Ovary (tissue), 10 donors: Measurements from ENCODE around the gene ZNF525. TPM values are rescaled to one million over a fixed set of nuclear protein-coding genes. Genes with fewer than 3 reads are reported as not detected.

Experiments
- DNase-seq, 5 donors: peaks; one replicate each; pipeline ENCODE4 v3.0.0-alpha.2; 2019 to 2020
- H3K27ac ChIP-seq, 2 donors: fragments of 200-600 bp; one replicate each; pipeline versions ENCODE4 v1.5.1 to v1.8.0; 2019 to 2022
- H3K27me3 ChIP-seq: fragments of 200-600 bp; one replicate; pipeline ENCODE4 v1.8.0; 2022
- H3K36me3 ChIP-seq: fragments of 200-600 bp; sonication (generic); one replicate; pipeline ENCODE4 v1.5.1; 2019
- H3K4me1 ChIP-seq: one replicate; pipeline ENCODE4 v1.8.1; 2013; ENCODE audit warnings: mild to moderate bottlenecking, moderate library complexity; ENCODE audit not compliant: insufficient read depth
- H3K4me3 ChIP-seq: fragments of 200-600 bp; sonication (generic); one replicate; pipeline ENCODE4 v1.5.1; 2017
- H3K9me3 ChIP-seq, 2 donors: fragments of 200-600 bp in 1 of 2; sonication (generic) in 1 of 2; one replicate each; pipeline versions ENCODE4 v1.5.1 to v1.8.1; 2013 to 2019; ENCODE audit warnings: mild to moderate bottlenecking in 1 of 2, moderate library complexity in 1 of 2
- EP300 ChIP-seq: sonication (generic); formaldehyde crosslinking; IDR thresholded peaks from one replicate; pipeline ENCODE4 v1.6.1; 2017; ENCODE audit warnings: antibody characterized with exemption
- POLR2A ChIP-seq: fragments of 450-650 bp; IDR thresholded peaks from one replicate; pipeline ENCODE4 v1.6.1; 2017; ENCODE audit warnings: antibody characterized with exemption, mild to moderate bottlenecking, moderate library complexity
- WGBS, 3 donors: extraction: QIAGEN DNeasy Blood & Tissue Kit in 1 of 3; methylation state at CpG; one replicate each; pipeline versions ENCODE4 v1.1.5 to v1.1.7; 2013 to 2017; 5-methylcytosine and 5-hydroxymethylcytosine counted together
- intact Hi-C, 4 donors: fragments of 100-400 bp; cut with DNase I; formaldehyde crosslinking; loops; one replicate each; pipeline versions ENCODE4 v1.11.0 to v1.15.1; 2022 to 2023
- long read RNA-seq, 3 donors: library from polyadenylated mRNA in 2 of 3; unstranded in 2 of 3; transcript quantifications; one replicate each; pipeline ENCODE4 v2.0.0 and lab custom pipeline, GENCODE V29; 2021 to 2026
- polyA plus RNA-seq, 2 donors: library from polyadenylated mRNA; stranded (reverse); fragments of 200-250 nt in 1 of 2; fragments of 350-450 nt in 1 of 2; fragmentation: Illumina TruSeq in 1 of 2; extraction: RNeasy Lipid Tissue Mini Kit (QIAGEN cat#74804) in 1 of 2; gene quantifications; one replicate each; pipeline ENCODE4 v1.2.3, GENCODE V29; 2013 to 2014
- total RNA-seq, 7 donors: library from RNA; depleted of rRNA in 2 of 7; stranded (reverse); fragments of >200 nt in 2 of 7; fragmentation: NEBNext Ultra II Directional in 3 of 7; extraction: Animal tissue kit (Norgen Biotek cat#: 25700) in 3 of 7; gene quantifications; one replicate each; pipeline versions ENCODE4 v1.1.0 to v1.2.4, GENCODE V29; 2016 to 2023
- TF ChIP-seq, protein P1 (sequence below), 3 donors: fragments of 450-650 bp in 2 of 3; fragments of 200-600 bp in 1 of 3; IDR thresholded peaks; one replicate each; pipeline versions ENCODE4 v1.5.1 to v1.8.0; 2016 to 2022; ENCODE audit warnings: antibody characterized with exemption in 3 of 3, mild to moderate bottlenecking in 1 of 3
- donor health status: DM: no; HTN: no; CAD: no; lungs with moderate emphysema.
- donor health status: DM: no; HTN: no; CAD: no.
- donor health status: Bipolar disorder and iron deficiency.
- donor health status: DM: yes; HTN: yes; CAD: no.
- donor health status: DM: no; HTN: no; CAD: no.
- donor health status: DM: yes; HTN: yes; CAD: no.

The ZNF525 gene
- total RNA-seq (10 to 100 TPM in 6 of 7 donors, 1 to 10 TPM in 1; 4.0 to 25.7 (median 18.8) TPM), polyA plus RNA-seq (1 to 10 TPM; 6.2 to 8.1 TPM)
- long read RNA-seq, donor 1, partial matches to known transcripts: 1 of 5 reads
- long read RNA-seq, donor 1, other reads (novel, unspliced or antisense): 1 of 5 reads
- long read RNA-seq, donor 2, partial matches to known transcripts: 0 of 1 reads
- long read RNA-seq, donor 2, other reads (novel, unspliced or antisense): 0 of 1 reads
- long read RNA-seq, donor 3, full-length matches to known transcripts: 6 of 12 reads
- long read RNA-seq, donor 3, partial matches to known transcripts: 0 of 12 reads
- long read RNA-seq, donor 3, other reads (novel, unspliced or antisense): 6 of 12 reads

DNA sequence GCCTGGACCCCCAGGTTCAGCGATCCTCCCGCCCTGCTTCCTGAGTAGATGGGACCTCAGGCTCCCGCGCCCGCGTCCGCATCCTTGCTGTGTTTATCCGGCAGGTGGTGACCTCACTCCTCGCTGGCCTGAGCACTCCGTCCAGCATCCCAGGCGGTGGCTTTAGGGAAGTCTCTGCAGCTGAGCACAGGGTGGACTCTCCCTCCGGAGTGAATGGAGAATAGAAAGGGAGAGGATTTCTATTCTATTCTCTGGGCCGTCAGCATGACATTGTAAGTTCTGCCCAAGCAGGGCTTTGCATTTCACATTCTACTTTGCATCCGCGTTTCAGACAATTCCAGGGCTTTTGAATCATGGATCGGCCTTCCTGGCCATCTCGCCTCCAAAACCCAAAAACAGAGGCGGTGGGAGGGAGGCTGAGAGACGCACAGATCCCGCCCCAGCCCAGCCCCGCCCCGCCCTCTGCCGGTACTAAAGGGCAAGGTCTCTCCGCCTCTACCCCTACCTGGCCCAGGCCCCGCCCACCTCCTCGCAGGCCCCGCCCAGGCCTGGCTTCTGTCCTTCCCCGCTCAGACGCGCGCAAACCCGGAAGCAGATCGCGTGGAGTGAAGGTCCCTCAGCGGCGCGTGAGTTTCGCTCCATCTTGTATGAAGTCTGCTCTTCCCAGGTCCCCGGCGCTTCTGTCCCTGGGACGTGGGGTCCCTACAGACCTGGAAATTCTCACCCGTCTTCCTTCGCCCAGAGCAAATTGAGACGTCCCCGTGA, at the start of gene ZNF525:
ZNF525 (plus strand) TSS at position 572 of the 765 bp plus-strand sequence. CDS start 6,577 bp downstream, outside the sequence.
- no peaks in the 10 kb centered on the region for H3K27me3 ChIP-seq
- no peaks in the 10 kb centered on the region for H3K36me3 ChIP-seq
- H3K9me3 ChIP-seq: no peaks in the 10 kb centered on the region
- 0 to 1% (median 0%) methylated on average over 33 to 45 of the region's 45 CpGs for WGBS, 3 donors
- DNase-seq: peak; percentile 89 to 96 (median 94)
- intact Hi-C loops: no loop called here
- H3K27ac ChIP-seq: peak within 1 kb of the TSS; percentile 47 to 76
- H3K4me1 ChIP-seq: no peaks in the 10 kb centered on the region
- TF ChIP-seq, protein P1, sequence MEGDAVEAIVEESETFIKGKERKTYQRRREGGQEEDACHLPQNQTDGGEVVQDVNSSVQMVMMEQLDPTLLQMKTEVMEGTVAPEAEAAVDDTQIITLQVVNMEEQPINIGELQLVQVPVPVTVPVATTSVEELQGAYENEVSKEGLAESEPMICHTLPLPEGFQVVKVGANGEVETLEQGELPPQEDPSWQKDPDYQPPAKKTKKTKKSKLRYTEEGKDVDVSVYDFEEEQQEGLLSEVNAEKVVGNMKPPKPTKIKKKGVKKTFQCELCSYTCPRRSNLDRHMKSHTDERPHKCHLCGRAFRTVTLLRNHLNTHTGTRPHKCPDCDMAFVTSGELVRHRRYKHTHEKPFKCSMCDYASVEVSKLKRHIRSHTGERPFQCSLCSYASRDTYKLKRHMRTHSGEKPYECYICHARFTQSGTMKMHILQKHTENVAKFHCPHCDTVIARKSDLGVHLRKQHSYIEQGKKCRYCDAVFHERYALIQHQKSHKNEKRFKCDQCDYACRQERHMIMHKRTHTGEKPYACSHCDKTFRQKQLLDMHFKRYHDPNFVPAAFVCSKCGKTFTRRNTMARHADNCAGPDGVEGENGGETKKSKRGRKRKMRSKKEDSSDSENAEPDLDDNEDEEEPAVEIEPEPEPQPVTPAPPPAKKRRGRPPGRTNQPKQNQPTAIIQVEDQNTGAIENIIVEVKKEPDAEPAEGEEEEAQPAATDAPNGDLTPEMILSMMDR (IDR thresholded peaks at IDR 0.05): peak in 1 of 3 donors; percentile 17
- no peak for TF ChIP-seq EP300
- no peak for TF ChIP-seq POLR2A
- peak within 1 kb of the TSS; percentile 66 for H3K4me3 ChIP-seq

DNA sequence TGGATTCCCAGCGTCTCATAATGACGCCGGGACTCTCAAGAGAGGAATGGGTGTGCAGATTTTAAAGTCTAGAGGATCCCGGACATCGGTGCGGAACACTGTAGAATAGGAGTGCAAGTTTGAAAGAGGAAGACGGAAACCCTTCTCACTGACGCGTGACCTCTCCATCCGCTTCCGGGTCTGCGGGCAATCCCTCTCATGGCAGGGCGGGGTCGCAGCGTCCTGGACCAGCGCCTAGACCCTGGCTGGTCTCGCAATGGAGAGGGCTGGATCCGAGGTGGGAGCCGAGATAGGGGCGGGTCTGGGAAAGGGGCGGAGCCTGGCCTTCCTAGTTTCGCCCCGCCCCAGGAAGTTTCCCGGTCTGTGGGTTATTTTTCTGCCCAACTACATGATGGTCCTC, 36.5 kb upstream of the ZNF525 start:
- DNase-seq: peak; percentile 73 to 88 (median 84)
- 15 to 27% (median 18%) methylated on average over 24 of the region's 24 CpGs for WGBS, 3 donors
- intact Hi-C loops: no loop called here

DNA sequence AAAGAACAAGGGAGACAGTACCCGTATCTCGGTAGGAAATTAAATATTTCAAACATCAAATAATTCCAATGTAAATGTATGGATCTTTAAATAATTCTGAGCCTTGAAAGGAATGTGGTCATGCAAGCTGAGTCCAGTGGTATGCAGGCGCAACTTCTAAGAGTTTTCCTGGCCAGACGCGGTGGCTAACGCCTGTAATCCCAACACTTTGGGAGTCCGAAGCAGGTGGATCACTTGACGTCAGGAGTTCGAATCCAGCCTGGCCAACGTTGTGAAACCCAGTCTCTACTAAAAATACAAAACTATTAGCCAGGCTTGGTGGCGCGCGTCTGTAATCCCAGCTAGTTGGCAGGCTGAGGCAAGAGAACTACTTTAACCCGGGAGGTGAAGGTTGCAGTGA, 33.0 kb upstream of the ZNF525 start:
- DNase-seq: peak in 1 of 5 donors; percentile 25
- peaks cover 3% of the 10 kb centered on the region for H3K4me1 ChIP-seq
- 27 to 74% (median 53%) methylated on average over 14 of the region's 14 CpGs for WGBS, 3 donors
- H3K27me3 ChIP-seq: no peaks in the 10 kb centered on the region
- no peaks in the 10 kb centered on the region for H3K9me3 ChIP-seq
- intact Hi-C loops: no loop called here
- no peak for TF ChIP-seq EP300
- no peak for TF ChIP-seq POLR2A
- TF ChIP-seq, protein P1 (IDR thresholded peaks at IDR 0.05): no peak
- peak overlapping the region; percentile 78 for H3K4me3 ChIP-seq
- H3K27ac ChIP-seq: no peak overlapping the region
- H3K36me3 ChIP-seq: no peaks in the 10 kb centered on the region

More for the DNA sequence above, 36.5 kb upstream of the ZNF525 start:
- H3K4me1 ChIP-seq: no peaks in the 10 kb centered on the region
- no peaks in the 10 kb centered on the region for H3K36me3 ChIP-seq
- peaks cover 0 to 7% of the 10 kb centered on the region in 2 donors for H3K9me3 ChIP-seq
- no peak overlapping the region for H3K4me3 ChIP-seq
- TF ChIP-seq EP300 (no peak), POLR2A (no peak)
- TF ChIP-seq, protein P1 (IDR thresholded peaks at IDR 0.05): no peak
- no peaks in the 10 kb centered on the region for H3K27me3 ChIP-seq
- no peak overlapping the region for H3K27ac ChIP-seq

DNA sequence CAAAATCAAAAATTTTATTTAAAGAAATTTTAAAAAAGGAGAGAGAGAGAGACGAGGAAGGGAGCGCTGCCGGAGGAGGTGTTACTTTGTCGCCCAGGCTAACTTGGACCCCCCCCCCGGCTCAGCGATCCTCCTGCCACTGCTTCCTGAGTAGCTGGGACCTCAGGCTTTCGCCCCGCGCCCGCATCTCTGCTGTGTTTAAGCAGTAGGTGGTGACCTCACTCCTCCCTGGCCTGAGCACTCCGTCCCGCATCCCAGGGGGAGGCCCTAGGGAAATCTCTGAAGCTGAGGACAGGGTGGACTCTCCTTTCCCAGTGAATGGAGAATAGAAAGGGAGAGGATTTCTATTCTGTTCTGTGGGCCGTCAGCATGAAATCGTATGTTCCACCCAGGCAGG, 32.4 kb upstream of the ZNF525 start:
- TF ChIP-seq EP300 (no peak), POLR2A (no peak)
- TF ChIP-seq, protein P1 (IDR thresholded peaks at IDR 0.05): no peak
- DNase-seq: peak; percentile 44 to 63 (median 58)
- Histone ChIP-seq H3K4me3 (peak overlapping the region; percentile 78), H3K4me1 (peaks cover 3% of the 10 kb centered on the region), H3K27me3 (no peaks in the 10 kb centered on the region), H3K36me3 (no peaks in the 10 kb centered on the region), H3K27ac (peak overlapping the region in 1 of 2 donors; percentile 68), H3K9me3 (no peaks in the 10 kb centered on the region)
- 0 to 1% (median 1%) methylated on average over 14 of the region's 14 CpGs for WGBS, 3 donors
- intact Hi-C loops: no loop called here
